Ishikawa (cell line): Measurements from ENCODE around the gene HOXB7.

Experiments
- CEBPB ChIP-seq: IDR thresholded peaks from 2 replicates; pipeline ENCODE4 v1.6.1; 2012
- CREB1 ChIP-seq: IDR thresholded peaks from 2 replicates; pipeline ENCODE4 v1.6.1; 2012; ENCODE audit warnings: low read depth
- EP300 ChIP-seq: IDR thresholded peaks from 2 replicates; pipeline ENCODE4 v1.6.1; 2012; ENCODE audit warnings: borderline replicate concordance
- FOXM1 ChIP-seq: IDR thresholded peaks from 2 replicates; pipeline ENCODE4 v1.6.1; 2012; ENCODE audit warnings: low read depth, borderline replicate concordance
- MAX ChIP-seq: IDR thresholded peaks from 2 replicates; pipeline ENCODE4 v1.6.1; 2012
- NFIC ChIP-seq: IDR thresholded peaks from 2 replicates; pipeline ENCODE4 v1.6.1; 2012
- RAD21 ChIP-seq: IDR thresholded peaks from 2 replicates; pipeline ENCODE4 v1.6.1; 2012; ENCODE audit warnings: low read depth
- REST ChIP-seq: IDR thresholded peaks from 2 replicates; pipeline ENCODE4 v1.6.1; 2012; ENCODE audit warnings: low read depth, mild to moderate bottlenecking
- TCF12 ChIP-seq: IDR thresholded peaks from 2 replicates; pipeline ENCODE4 v1.6.1; 2012; ENCODE audit warnings: low read depth
- YY1 ChIP-seq: IDR thresholded peaks from 2 replicates; pipeline ENCODE4 v1.6.1; 2012; ENCODE audit warnings: low read depth

- TF ChIP-seq CEBPB (no peak), NFIC (no peak), RAD21 (no peak), EP300 (no peak), MAX (no peak), CREB1 (no peak), FOXM1 (no peak), YY1 (no peak), TCF12 (no peak), REST (no peak)
These were observed 2.3 kb upstream of the HOXB7 start for GRCh38 chr17:48612854-48613691.
